ENCODE results near the gene CHCHD4.

Gene CHCHD4

DNA sequence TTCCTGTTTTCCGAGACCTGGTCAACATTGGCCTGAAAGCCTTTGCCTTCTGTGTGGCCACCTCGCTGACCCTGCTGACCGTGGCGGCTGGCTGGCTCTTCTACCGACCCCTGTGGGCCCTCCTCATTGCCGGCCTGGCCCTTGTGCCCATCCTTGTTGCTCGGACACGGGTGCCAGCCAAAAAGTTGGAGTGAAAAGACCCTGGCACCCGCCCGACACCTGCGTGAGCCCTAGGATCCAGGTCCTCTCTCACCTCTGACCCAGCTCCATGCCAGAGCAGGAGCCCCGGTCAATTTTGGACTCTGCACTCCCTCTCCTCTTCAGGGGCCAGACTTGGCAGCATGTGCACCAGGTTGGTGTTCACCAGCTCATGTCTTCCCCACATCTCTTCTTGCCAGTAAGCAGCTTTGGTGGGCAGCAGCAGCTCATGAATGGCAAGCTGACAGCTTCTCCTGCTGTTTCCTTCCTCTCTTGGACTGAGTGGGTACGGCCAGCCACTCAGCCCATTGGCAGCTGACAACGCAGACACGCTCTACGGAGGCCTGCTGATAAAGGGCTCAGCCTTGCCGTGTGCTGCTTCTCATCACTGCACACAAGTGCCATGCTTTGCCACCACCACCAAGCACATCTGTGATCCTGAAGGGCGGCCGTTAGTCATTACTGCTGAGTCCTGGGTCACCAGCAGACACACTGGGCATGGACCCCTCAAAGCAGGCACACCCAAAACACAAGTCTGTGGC lies 17.1 kb upstream of the CHCHD4 start:
- peak overlapping the region; percentile 62 to 100 (median 94); a peak in 18 of 22 replicates for H3K27ac ChIP-seq
- H3K36me3 ChIP-seq = peaks cover 58 to 82% (median 79%) of the 10 kb centered on the region in 11 experiments
- peaks cover 17 to 63% (median 52%) of the 10 kb centered on the region in 10 experiments for H3K4me1 ChIP-seq
- H3K4me3 ChIP-seq = no peak overlapping the region
- TF ChIP-seq Cebpa-rat (IDR thresholded peaks at IDR 0.05) = no peak
- no peaks in the 10 kb centered on the region for H3K27me3 ChIP-seq
- H4K20me1 ChIP-seq = peaks cover 0 to 30% (median 6%) of the 10 kb centered on the region in 11 experiments; a peak in 7 of 22 replicates
- H3K9me3 ChIP-seq (replicated peaks in 1 of 11) = no peaks in the 10 kb centered on the region
- peak overlapping the region in 5 of 11 experiments; percentile 58 to 96 (median 90); a peak in 10 of 22 replicates for H3K4me2 ChIP-seq
- peak overlapping the region in 4 of 11 experiments; percentile 0 to 96 (median 18); a peak in 4 of 22 replicates for H3K9ac ChIP-seq

DNA sequence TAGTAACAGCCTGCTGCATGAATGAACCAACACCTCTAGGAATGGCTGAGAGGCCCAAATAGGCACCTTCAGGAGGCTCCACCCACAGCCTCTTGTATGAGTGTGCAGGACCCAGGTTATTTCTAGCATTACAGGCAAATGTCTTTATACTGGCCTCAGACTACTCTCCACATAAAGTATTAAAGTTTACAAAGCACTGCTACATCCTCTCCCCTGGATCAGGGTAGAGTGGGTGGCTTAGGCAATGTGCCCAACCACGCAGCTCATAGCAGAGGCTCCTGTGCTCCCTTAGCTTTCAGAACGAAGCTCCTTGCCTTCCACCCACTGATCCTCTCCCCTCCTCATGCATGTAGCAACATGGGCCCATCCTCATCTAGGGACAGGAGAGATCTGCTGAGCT lies 16.5 kb upstream of the CHCHD4 start:
- peak overlapping the region in 6 of 11 experiments; percentile 89 to 100 (median 96); a peak in 7 of 22 replicates for H3K27ac ChIP-seq
- H3K4me1 ChIP-seq = peaks cover 17 to 57% (median 47%) of the 10 kb centered on the region in 10 experiments
- H3K4me2 ChIP-seq = peak overlapping the region in 5 of 11 experiments; percentile 58 to 96 (median 90); a peak in 8 of 22 replicates
- no peak overlapping the region for H3K4me3 ChIP-seq
- H3K9me3 ChIP-seq (replicated peaks in 1 of 11) = no peaks in the 10 kb centered on the region
- H4K20me1 ChIP-seq = peaks cover 0 to 33% (median 6%) of the 10 kb centered on the region in 11 experiments; a peak in 7 of 22 replicates
- peaks cover 58 to 82% (median 79%) of the 10 kb centered on the region in 11 experiments for H3K36me3 ChIP-seq
- no peaks in the 10 kb centered on the region for H3K27me3 ChIP-seq
- no peak overlapping the region for H3K9ac ChIP-seq
- no peak for TF ChIP-seq Cebpa-rat (IDR thresholded peaks at IDR 0.05)

DNA sequence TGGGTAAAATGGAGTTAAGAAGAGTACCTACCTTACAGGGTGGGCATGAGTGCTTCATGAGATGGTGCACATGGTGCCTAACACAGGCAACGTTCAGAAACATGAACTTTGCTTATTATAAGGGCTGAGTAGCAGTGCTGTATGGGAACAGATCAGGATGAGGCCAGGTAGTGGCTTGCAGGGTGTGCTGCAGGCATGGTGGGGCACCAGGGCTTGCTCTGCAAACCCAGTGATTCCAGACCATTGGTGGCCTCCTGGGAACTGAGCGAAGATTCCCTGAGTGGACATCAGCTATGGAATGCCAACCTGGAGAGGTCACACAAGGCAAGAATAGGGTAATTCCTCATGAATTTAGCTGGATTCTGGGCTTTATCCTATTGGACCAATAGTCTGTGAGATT lies 16.0 kb upstream of the CHCHD4 start:
- Histone ChIP-seq H3K4me2 (peak overlapping the region in 3 of 11 experiments; percentile 90 to 96 (median 90); a peak in 3 of 22 replicates), H3K9me3 (replicated peaks in 1 of 11) (no peaks in the 10 kb centered on the region), H3K27ac (no peak overlapping the region), H3K4me3 (no peak overlapping the region), H3K36me3 (peaks cover 60 to 82% (median 79%) of the 10 kb centered on the region in 11 experiments), H3K27me3 (no peaks in the 10 kb centered on the region), H4K20me1 (peaks cover 0 to 33% (median 6%) of the 10 kb centered on the region in 11 experiments; a peak in 8 of 22 replicates), H3K4me1 (peaks cover 17 to 52% (median 43%) of the 10 kb centered on the region in 10 experiments), H3K9ac (no peak overlapping the region)
- TF ChIP-seq Cebpa-rat (IDR thresholded peaks at IDR 0.05) = no peak

DNA sequence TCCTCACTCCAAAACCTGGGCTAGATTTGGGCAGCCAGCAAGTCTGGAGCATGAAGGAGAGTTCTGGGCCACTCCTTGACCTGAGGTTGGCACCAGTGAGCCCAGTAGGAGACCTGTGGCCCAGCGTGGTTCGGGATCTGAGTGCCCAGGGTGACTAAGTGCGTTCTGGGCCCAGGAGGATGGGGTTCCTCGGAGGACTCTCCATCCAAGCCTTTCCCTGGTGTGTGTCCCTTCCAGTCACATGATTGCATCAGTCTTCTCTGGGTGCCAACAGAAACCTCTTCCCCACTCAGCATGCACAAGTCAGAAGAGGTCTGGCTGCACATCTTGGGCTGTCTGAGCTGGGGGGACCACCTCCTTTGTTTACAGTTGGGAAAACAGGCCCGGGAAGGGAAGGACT lies 15.1 kb upstream of the CHCHD4 start:
- H3K27ac ChIP-seq = 0 out of 22 replicates have a peak overlapping the region, but pooled peaks of 1 of the 11 experiments have one; percentile 17
- TF ChIP-seq Cebpa-rat (IDR thresholded peaks at IDR 0.05) = no peak
- H3K36me3 ChIP-seq = peaks cover 69 to 85% (median 83%) of the 10 kb centered on the region in 11 experiments

DNA sequence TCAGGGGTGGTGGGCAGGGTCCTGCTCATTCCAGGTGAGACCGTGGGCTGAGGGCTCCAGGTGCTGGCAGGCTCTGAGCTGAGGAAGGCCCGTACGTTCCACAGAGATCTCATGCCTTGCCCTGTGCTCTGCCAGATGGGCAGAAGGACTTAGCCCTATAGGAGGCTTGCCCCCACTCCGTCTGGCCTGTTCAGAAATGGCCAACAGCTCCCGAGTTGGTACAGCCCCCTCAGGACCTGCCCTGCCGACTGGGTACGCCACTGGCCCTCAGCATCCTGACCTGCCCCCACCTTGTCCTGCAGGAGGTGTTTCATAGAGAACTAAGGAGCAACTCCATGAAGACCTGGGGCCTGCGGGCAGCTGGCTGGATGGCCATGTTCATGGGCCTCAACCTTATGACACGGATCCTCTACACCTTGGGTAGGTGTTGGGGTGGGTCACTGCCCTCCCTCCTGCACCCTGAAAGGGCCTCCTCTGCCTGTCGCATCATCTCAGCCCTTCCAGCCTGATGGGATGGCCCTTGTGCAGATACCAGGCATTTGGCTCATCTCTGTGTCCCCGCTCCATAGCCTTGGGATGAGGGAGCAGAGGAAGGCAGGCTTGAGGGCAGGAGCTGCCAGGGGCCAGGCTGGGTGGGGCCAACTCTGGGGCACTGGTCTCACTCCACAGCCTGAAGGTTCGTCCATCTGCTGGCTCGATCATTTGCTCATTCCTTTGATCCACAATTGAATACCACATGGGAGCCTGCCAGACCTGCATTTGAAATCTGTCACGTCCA lies 14.4 kb upstream of the CHCHD4 start:
- Histone ChIP-seq H3K4me3 (no peak overlapping the region), H3K36me3 (peaks cover 76 to 92% (median 89%) of the 10 kb centered on the region in 11 experiments), H3K27me3 (no peaks in the 10 kb centered on the region), H3K9ac (no peak overlapping the region), H4K20me1 (peaks cover 0 to 44% (median 6%) of the 10 kb centered on the region in 11 experiments; a peak in 9 of 22 replicates), H3K4me1 (peaks cover 4 to 38% (median 28%) of the 10 kb centered on the region in 10 experiments), H3K27ac (no peak overlapping the region), H3K4me2 (no peak overlapping the region), H3K9me3 (replicated peaks in 1 of 11) (no peaks in the 10 kb centered on the region)
- no peak for TF ChIP-seq Cebpa-rat (IDR thresholded peaks at IDR 0.05)

More for the DNA sequence above, 15.1 kb upstream of the CHCHD4 start:
- Histone ChIP-seq H3K27me3 (no peaks in the 10 kb centered on the region), H4K20me1 (peaks cover 0 to 38% (median 6%) of the 10 kb centered on the region in 11 experiments; a peak in 9 of 22 replicates), H3K9me3 (replicated peaks in 1 of 11) (no peaks in the 10 kb centered on the region), H3K4me2 (no peak overlapping the region), H3K4me1 (peaks cover 11 to 43% (median 34%) of the 10 kb centered on the region in 10 experiments), H3K9ac (no peak overlapping the region), H3K4me3 (no peak overlapping the region)

DNA sequence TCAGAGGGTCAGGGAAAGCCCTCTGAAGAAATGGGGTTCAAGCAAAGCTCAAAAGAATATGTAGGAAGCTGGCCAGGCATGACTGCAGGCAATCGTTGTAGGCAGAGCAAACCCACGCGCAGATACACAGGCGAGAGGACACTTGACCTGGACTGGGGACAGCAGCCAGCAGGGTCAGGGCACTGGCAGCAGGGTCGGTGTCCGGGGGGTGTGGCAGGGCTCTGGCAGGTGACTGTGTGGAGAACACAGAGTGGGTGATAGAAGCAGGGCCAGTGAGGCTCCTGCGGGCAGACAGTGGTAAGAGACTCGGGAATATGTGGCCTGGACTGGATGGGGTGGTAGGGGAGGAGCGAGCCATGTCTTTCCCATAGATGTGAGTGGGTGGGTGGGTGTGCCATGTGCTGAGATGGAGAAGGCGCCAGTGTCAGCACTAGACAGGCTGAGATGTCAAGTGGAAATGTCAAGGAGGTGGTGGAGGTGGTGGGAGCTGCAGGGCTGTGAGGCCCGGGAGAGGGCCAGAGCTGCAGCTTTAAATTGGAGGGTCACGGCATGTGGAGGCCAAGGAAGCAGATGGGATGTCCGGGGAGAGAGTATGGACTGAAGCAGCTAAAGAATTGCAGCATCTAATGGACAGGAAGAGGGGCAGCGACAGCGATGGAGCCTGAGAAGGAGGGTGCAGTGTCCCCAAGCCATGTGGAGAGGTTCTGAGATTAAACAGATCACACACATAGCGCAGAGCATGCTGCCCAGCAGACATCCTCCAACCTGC lies 13.6 kb upstream of the CHCHD4 start:
- Histone ChIP-seq H3K9ac (no peak overlapping the region), H3K4me3 (no peak overlapping the region), H4K20me1 (peaks cover 0 to 51% (median 8%) of the 10 kb centered on the region in 11 experiments; a peak in 10 of 22 replicates), H3K36me3 (peaks cover 84 to 100% (median 92%) of the 10 kb centered on the region in 11 experiments), H3K27me3 (no peaks in the 10 kb centered on the region), H3K4me1 (peaks cover 0 to 30% (median 21%) of the 10 kb centered on the region in 10 experiments; a peak in 14 of 20 replicates), H3K9me3 (replicated peaks in 1 of 11) (no peaks in the 10 kb centered on the region), H3K27ac (no peak overlapping the region), H3K4me2 (no peak overlapping the region)
- no peak for TF ChIP-seq Cebpa-rat (IDR thresholded peaks at IDR 0.05)

DNA sequence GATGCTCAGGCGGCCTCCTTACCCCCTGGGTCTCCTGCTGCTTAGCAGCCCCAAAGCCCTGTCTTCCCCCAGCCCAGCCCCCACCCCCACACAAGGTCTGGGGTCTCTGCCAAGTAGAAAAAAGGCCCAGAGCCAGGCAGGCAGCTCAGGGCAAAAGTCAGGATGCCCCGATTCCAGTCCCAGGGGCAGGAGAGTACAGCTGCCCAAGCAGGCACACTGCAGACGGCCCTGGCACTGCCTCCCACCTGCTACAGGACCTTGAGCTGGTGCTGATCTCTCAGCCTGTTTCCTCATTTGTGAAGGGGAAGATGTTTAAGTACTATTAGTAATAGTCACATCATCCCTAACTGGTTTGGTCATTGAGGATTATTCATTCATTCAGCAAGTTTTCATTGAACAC lies 12.8 kb upstream of the CHCHD4 start:
- H3K9ac ChIP-seq = no peak overlapping the region
- no peak for TF ChIP-seq Cebpa-rat (IDR thresholded peaks at IDR 0.05)
- peaks cover 0 to 22% (median 12%) of the 10 kb centered on the region in 10 experiments; a peak in 13 of 20 replicates for H3K4me1 ChIP-seq
- peaks cover 0 to 60% (median 16%) of the 10 kb centered on the region in 11 experiments; a peak in 11 of 22 replicates for H4K20me1 ChIP-seq
- H3K27ac ChIP-seq = no peak overlapping the region
- H3K4me2 ChIP-seq = no peak overlapping the region
- H3K36me3 ChIP-seq = peaks cover 92 to 100% (median 99%) of the 10 kb centered on the region in 11 experiments
- no peak overlapping the region for H3K4me3 ChIP-seq
- no peaks in the 10 kb centered on the region for H3K27me3 ChIP-seq
- no peaks in the 10 kb centered on the region for H3K9me3 ChIP-seq (replicated peaks in 1 of 11)

DNA sequence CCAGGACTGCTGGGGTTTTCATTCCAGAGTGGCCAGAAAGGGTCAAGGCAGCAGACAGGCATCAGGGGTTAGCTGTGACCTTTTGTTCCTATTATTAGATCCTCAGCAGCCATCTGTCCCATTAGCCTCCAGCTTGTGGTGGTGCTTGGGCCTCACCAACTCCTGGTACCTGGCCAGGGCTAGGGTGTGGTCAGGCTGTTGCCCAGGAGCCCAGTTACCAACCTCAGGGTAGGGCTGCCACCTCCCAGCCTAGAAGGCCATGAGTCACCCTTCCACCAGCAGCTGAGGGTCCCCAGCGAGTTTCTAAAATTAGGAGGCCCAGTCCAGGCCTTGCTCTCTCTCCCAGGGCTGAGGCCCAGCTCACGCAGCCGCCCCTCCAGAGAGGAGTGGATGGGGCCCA lies 12.3 kb upstream of the CHCHD4 start:
- H3K4me1 ChIP-seq = peaks cover 0 to 18% (median 8%) of the 10 kb centered on the region in 10 experiments; a peak in 13 of 20 replicates
- H3K27ac ChIP-seq = no peak overlapping the region
- no peak for TF ChIP-seq Cebpa-rat (IDR thresholded peaks at IDR 0.05)
- no peaks in the 10 kb centered on the region for H3K27me3 ChIP-seq
- no peaks in the 10 kb centered on the region for H3K9me3 ChIP-seq (replicated peaks in 1 of 11)
- no peak overlapping the region for H3K9ac ChIP-seq
- H4K20me1 ChIP-seq = peaks cover 0 to 64% (median 20%) of the 10 kb centered on the region in 11 experiments; a peak in 11 of 22 replicates
- H3K4me3 ChIP-seq = no peak overlapping the region
- no peak overlapping the region for H3K4me2 ChIP-seq
- H3K36me3 ChIP-seq = peaks cover 94 to 100% (median 100%) of the 10 kb centered on the region in 11 experiments

All from BLaER1 treated with 17β-estradiol and CSF1 and Interleukin-3, amounts not matched to agents 10 nM and 100 nM (cell line).